ENCODE data around the gene C3orf49. TPM values are rescaled to one million over a fixed set of nuclear protein-coding genes. Genes with fewer than 3 reads are reported as not detected.

C3orf49 gene
- total and polyA plus RNA-seq, 4 donors = not detected

DNA sequence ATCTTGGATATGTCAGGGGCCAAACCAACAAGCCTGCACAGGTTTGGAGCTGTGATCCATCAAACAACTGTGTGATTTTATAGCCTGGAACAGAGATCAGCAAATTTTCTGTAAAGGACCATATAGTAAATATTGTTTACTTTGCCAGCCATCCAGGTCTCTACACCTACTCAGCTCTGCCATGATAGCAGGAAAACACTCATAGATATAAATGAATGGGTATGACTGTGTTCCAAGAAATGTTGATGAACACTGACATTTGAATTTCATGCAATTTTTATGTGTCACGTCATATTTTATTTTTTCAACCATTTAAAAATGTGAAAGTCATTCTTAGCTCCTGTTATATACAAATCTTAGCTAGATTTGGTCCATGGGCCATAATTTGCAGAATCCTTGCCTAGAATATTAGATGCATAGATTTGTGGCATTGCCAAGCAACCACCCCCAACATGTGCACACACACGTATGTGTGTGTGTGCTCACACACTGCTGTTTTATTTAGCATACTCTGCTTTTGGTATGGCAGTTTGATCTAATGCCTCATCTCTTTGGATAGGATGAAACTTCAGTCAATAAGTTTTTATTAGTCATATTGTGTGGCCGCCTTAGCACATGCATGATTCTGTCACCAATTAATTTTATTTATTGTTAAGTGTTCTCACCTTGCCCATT lies 51.0 kb downstream of the C3orf49 start:
- Histone ChIP-seq H3K27me3 (ENCODE audit: control insufficient read depth in 1 of 2, insufficient read depth in 2 of 2, low read length in 1 of 2) (no peaks in the 10 kb centered on the region), H3K36me3 (ENCODE audit: control insufficient read depth in 1 of 2, insufficient read depth in 2 of 2, low read length in 1 of 2) (no peaks in the 10 kb centered on the region), H3K27ac (ENCODE audit: low read depth in 1 of 2, low read length in 2 of 2) (no peak overlapping the region), H3K9me3 (ENCODE audit: control insufficient read depth, low read length) (no peaks in the 10 kb centered on the region), H3K4me3 (ENCODE audit: low read length in 2 of 2) (no peak overlapping the region), H3K4me1 (ENCODE audit: control insufficient read depth in 1 of 2, insufficient read depth in 2 of 2, low read length in 2 of 2) (peaks cover 0 to 12% of the 10 kb centered on the region in 2 donors)
- ATAC-seq (ENCODE audit: low FRiP score) = no peak
- no peak for DNase-seq
- 69 to 71% methylated on average over 3 of the region's 3 CpGs for WGBS, 2 donors
- intact Hi-C loops (cut with DNase I) = loop anchor here (10.0 kb wide), 1 partner anchor 125 kb away; no protein-coding TSS in a partner anchor

DNA sequence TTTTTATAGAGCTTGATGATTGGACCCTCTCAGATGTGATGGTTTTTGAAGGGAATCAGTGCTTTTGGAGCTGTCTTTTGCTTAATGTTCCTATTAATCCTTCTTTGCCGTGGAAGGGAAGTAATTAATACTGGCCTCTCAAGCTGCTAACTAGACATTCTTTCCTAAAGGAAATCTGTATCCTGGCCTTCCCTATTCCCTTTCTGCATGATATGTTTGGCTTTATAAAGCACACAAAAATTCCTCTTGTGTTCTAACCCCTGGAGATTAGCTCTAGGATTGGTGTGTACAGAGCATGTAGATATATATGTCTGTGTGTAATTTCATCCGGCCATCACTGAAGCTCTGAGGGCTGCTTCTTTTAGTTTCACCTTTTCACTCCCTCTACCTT lies 51.5 kb downstream of the C3orf49 start:
- intact Hi-C loops (cut with DNase I) = no loop called here
- ATAC-seq (ENCODE audit: low FRiP score) = no peak

GRCh38 chr3:63872135-63872924 lies 53.2 kb downstream of the C3orf49 start:
- no peak for ATAC-seq (ENCODE audit: low FRiP score)

More for the DNA sequence above, 51.5 kb downstream of the C3orf49 start:
- DNase-seq = no peak
- H3K27me3 ChIP-seq (ENCODE audit: control insufficient read depth in 1 of 2, insufficient read depth in 2 of 2, low read length in 1 of 2) = no peaks in the 10 kb centered on the region
- no peaks in the 10 kb centered on the region for H3K36me3 ChIP-seq (ENCODE audit: control insufficient read depth in 1 of 2, insufficient read depth in 2 of 2, low read length in 1 of 2)
- WGBS, 2 donors = 53 to 66% methylated on average over 2 of the region's 2 CpGs
- no peak overlapping the region for H3K4me3 ChIP-seq (ENCODE audit: low read length in 2 of 2)
- no peak overlapping the region for H3K27ac ChIP-seq (ENCODE audit: low read depth in 1 of 2, low read length in 2 of 2)
- H3K9me3 ChIP-seq (ENCODE audit: control insufficient read depth, low read length) = no peaks in the 10 kb centered on the region
- H3K4me1 ChIP-seq (ENCODE audit: control insufficient read depth in 1 of 2, insufficient read depth in 2 of 2, low read length in 2 of 2) = peaks cover 0 to 10% of the 10 kb centered on the region in 2 donors

GRCh38 chr3:63874769-63875168 lies 55.7 kb downstream of the C3orf49 start:
- WGBS, 2 donors = 94 to 96% methylated on average over 3 of the region's 3 CpGs

More at GRCh38 chr3:63872135-63872924, 53.2 kb downstream of the C3orf49 start:
- Histone ChIP-seq H3K27me3 (ENCODE audit: control insufficient read depth in 1 of 2, insufficient read depth in 2 of 2, low read length in 1 of 2) (no peaks in the 10 kb centered on the region), H3K27ac (ENCODE audit: low read depth in 1 of 2, low read length in 2 of 2) (no peak overlapping the region), H3K9me3 (ENCODE audit: control insufficient read depth, low read length) (no peaks in the 10 kb centered on the region), H3K36me3 (ENCODE audit: control insufficient read depth in 1 of 2, insufficient read depth in 2 of 2, low read length in 1 of 2) (no peaks in the 10 kb centered on the region), H3K4me1 (ENCODE audit: control insufficient read depth in 1 of 2, insufficient read depth in 2 of 2, low read length in 2 of 2) (peaks cover under 1 to 10% of the 10 kb centered on the region in 2 donors), H3K4me3 (ENCODE audit: low read length in 2 of 2) (no peak overlapping the region)
- 88 to 90% methylated on average over 2 of the region's 2 CpGs for WGBS, 2 donors
- DNase-seq = no peak
- intact Hi-C loops (cut with DNase I) = no loop called here

GRCh38 chr3:63875510-63875909 lies 56.4 kb downstream of the C3orf49 start:
- Histone ChIP-seq H3K4me1 (ENCODE audit: control insufficient read depth in 1 of 2, insufficient read depth in 2 of 2, low read length in 2 of 2) (peaks cover 2 to 14% of the 10 kb centered on the region in 2 donors), H3K27ac (ENCODE audit: low read depth in 1 of 2, low read length in 2 of 2) (no peak overlapping the region), H3K4me3 (ENCODE audit: low read length in 2 of 2) (no peak overlapping the region), H3K27me3 (ENCODE audit: control insufficient read depth in 1 of 2, insufficient read depth in 2 of 2, low read length in 1 of 2) (no peaks in the 10 kb centered on the region), H3K9me3 (ENCODE audit: control insufficient read depth, low read length) (no peaks in the 10 kb centered on the region), H3K36me3 (ENCODE audit: control insufficient read depth in 1 of 2, insufficient read depth in 2 of 2, low read length in 1 of 2) (no peaks in the 10 kb centered on the region)
- intact Hi-C loops (cut with DNase I) = no loop called here
- no peak for ATAC-seq (ENCODE audit: low FRiP score)
- 79 to 81% methylated on average over 2 of the region's 2 CpGs for WGBS, 2 donors
- DNase-seq = no peak

More at GRCh38 chr3:63874769-63875168, 55.7 kb downstream of the C3orf49 start:
- H3K27ac ChIP-seq (ENCODE audit: low read depth in 1 of 2, low read length in 2 of 2) = no peak overlapping the region
- no peaks in the 10 kb centered on the region for H3K9me3 ChIP-seq (ENCODE audit: control insufficient read depth, low read length)
- no peak for ATAC-seq (ENCODE audit: low FRiP score)
- H3K4me1 ChIP-seq (ENCODE audit: control insufficient read depth in 1 of 2, insufficient read depth in 2 of 2, low read length in 2 of 2) = peaks cover 2 to 14% of the 10 kb centered on the region in 2 donors
- H3K4me3 ChIP-seq (ENCODE audit: low read length in 2 of 2) = no peak overlapping the region
- H3K27me3 ChIP-seq (ENCODE audit: control insufficient read depth in 1 of 2, insufficient read depth in 2 of 2, low read length in 1 of 2) = no peaks in the 10 kb centered on the region
- no peak for DNase-seq
- intact Hi-C loops (cut with DNase I) = no loop called here
- no peaks in the 10 kb centered on the region for H3K36me3 ChIP-seq (ENCODE audit: control insufficient read depth in 1 of 2, insufficient read depth in 2 of 2, low read length in 1 of 2)

GRCh38 chr3:63876260-63876659 lies 57.2 kb downstream of the C3orf49 start:
- WGBS, 2 donors = 10 to 17% methylated on average over 3 of the region's 3 CpGs
- no peak for ATAC-seq (ENCODE audit: low FRiP score)
- H3K9me3 ChIP-seq (ENCODE audit: control insufficient read depth, low read length) = no peaks in the 10 kb centered on the region
- H3K27ac ChIP-seq (ENCODE audit: low read depth in 1 of 2, low read length in 2 of 2) = no peak overlapping the region
- H3K27me3 ChIP-seq (ENCODE audit: control insufficient read depth in 1 of 2, insufficient read depth in 2 of 2, low read length in 1 of 2) = no peaks in the 10 kb centered on the region
- DNase-seq = no peak
- intact Hi-C loops (cut with DNase I) = no loop called here
- H3K4me1 ChIP-seq (ENCODE audit: control insufficient read depth in 1 of 2, insufficient read depth in 2 of 2, low read length in 2 of 2) = peaks cover 2 to 11% of the 10 kb centered on the region in 2 donors
- no peak overlapping the region for H3K4me3 ChIP-seq (ENCODE audit: low read length in 2 of 2)
- H3K36me3 ChIP-seq (ENCODE audit: control insufficient read depth in 1 of 2, insufficient read depth in 2 of 2, low read length in 1 of 2) = no peaks in the 10 kb centered on the region

GRCh38 chr3:63877737-63878393 lies 58.8 kb downstream of the C3orf49 start:
- no peak for ATAC-seq (ENCODE audit: low FRiP score)
- H3K27ac ChIP-seq (ENCODE audit: low read depth in 1 of 2, low read length in 2 of 2) = no peak overlapping the region

GRCh38 chr3:63878394-63879060 lies 59.4 kb downstream of the C3orf49 start:
- no peaks in the 10 kb centered on the region for H3K9me3 ChIP-seq (ENCODE audit: control insufficient read depth, low read length)
- H3K36me3 ChIP-seq (ENCODE audit: control insufficient read depth in 1 of 2, insufficient read depth in 2 of 2, low read length in 1 of 2) = no peaks in the 10 kb centered on the region
- WGBS, 2 donors = 70 to 72% methylated on average over 2 of the region's 2 CpGs
- no peak overlapping the region for H3K4me3 ChIP-seq (ENCODE audit: low read length in 2 of 2)
- intact Hi-C loops (cut with DNase I) = no loop called here
- H3K27ac ChIP-seq (ENCODE audit: low read depth in 1 of 2, low read length in 2 of 2) = no peak overlapping the region
- DNase-seq (no peak), ATAC-seq (ENCODE audit: low FRiP score) (no peak)
- H3K4me1 ChIP-seq (ENCODE audit: control insufficient read depth in 1 of 2, insufficient read depth in 2 of 2, low read length in 2 of 2) = peaks cover 2 to 11% of the 10 kb centered on the region in 2 donors
- H3K27me3 ChIP-seq (ENCODE audit: control insufficient read depth in 1 of 2, insufficient read depth in 2 of 2, low read length in 1 of 2) = no peaks in the 10 kb centered on the region

More at GRCh38 chr3:63877737-63878393, 58.8 kb downstream of the C3orf49 start:
- 55 to 58% methylated on average over 3 of the region's 3 CpGs for WGBS, 2 donors
- Histone ChIP-seq H3K4me1 (ENCODE audit: control insufficient read depth in 1 of 2, insufficient read depth in 2 of 2, low read length in 2 of 2) (peaks cover 2 to 11% of the 10 kb centered on the region in 2 donors), H3K36me3 (ENCODE audit: control insufficient read depth in 1 of 2, insufficient read depth in 2 of 2, low read length in 1 of 2) (no peaks in the 10 kb centered on the region), H3K4me3 (ENCODE audit: low read length in 2 of 2) (no peak overlapping the region), H3K27me3 (ENCODE audit: control insufficient read depth in 1 of 2, insufficient read depth in 2 of 2, low read length in 1 of 2) (no peaks in the 10 kb centered on the region), H3K9me3 (ENCODE audit: control insufficient read depth, low read length) (no peaks in the 10 kb centered on the region)
- intact Hi-C loops (cut with DNase I) = no loop called here
- DNase-seq = no peak
